Measurements from ENCODE around the gene PEAK1. TPM values are rescaled to one million over a fixed set of nuclear protein-coding genes. Genes with fewer than 3 reads are reported as not detected.

The PEAK1 gene
- total RNA-seq, 1 donor from 2014 or later: 32.3 TPM

- Mint-ChIP-seq H3K9me3 (ENCODE audit: low read depth) (no peaks in the 10 kb centered on the region), H3K4me3 (ENCODE audit: low read depth) (no peak overlapping the region), H3K4me1 (ENCODE audit: low read depth) (no peaks in the 10 kb centered on the region), H3K27ac (no peak overlapping the region), H3K36me3 (ENCODE audit: insufficient read depth) (peaks cover 3% of the 10 kb centered on the region), H3K27me3 (no peaks in the 10 kb centered on the region)
- DNase-seq (ENCODE audit: low spot score, unreplicated experiment): no peak
- TF ChIP-seq CTCF (IDR thresholded peaks at IDR 0.05; ENCODE audit: unreplicated experiment): no peak
Observed at GRCh38 chr15:77112838-77113504, 306.9 kb downstream of the PEAK1 start.

GRCh38 chr15:77111789-77112188 lies 308.1 kb downstream of the PEAK1 start:
- Mint-ChIP-seq H3K27ac (no peak overlapping the region), H3K4me1 (ENCODE audit: low read depth) (peaks cover 2% of the 10 kb centered on the region)

GRCh38 chr15:77107531-77108355 lies 312.2 kb downstream of the PEAK1 start:
- H3K4me3 Mint-ChIP-seq (ENCODE audit: low read depth): no peak overlapping the region
- no peaks in the 10 kb centered on the region for H3K27me3 Mint-ChIP-seq
- TF ChIP-seq CTCF (IDR thresholded peaks at IDR 0.05; ENCODE audit: unreplicated experiment): peak; percentile 73
- H3K4me1 Mint-ChIP-seq (ENCODE audit: low read depth): peaks cover 3% of the 10 kb centered on the region
- peak; percentile 34 for DNase-seq (ENCODE audit: low spot score, unreplicated experiment)
- no peaks in the 10 kb centered on the region for H3K36me3 Mint-ChIP-seq (ENCODE audit: insufficient read depth)
- no peaks in the 10 kb centered on the region for H3K9me3 Mint-ChIP-seq (ENCODE audit: low read depth)
- H3K27ac Mint-ChIP-seq: peak overlapping the region; percentile 15

More at GRCh38 chr15:77111789-77112188, 308.1 kb downstream of the PEAK1 start:
- DNase-seq (ENCODE audit: low spot score, unreplicated experiment): no peak
- Mint-ChIP-seq H3K27me3 (no peaks in the 10 kb centered on the region), H3K36me3 (ENCODE audit: insufficient read depth) (peaks cover 3% of the 10 kb centered on the region), H3K4me3 (ENCODE audit: low read depth) (no peak overlapping the region), H3K9me3 (ENCODE audit: low read depth) (no peaks in the 10 kb centered on the region)
- no peak for TF ChIP-seq CTCF (IDR thresholded peaks at IDR 0.05; ENCODE audit: unreplicated experiment)

GRCh38 chr15:77107068-77107467 lies 312.8 kb downstream of the PEAK1 start:
- H3K27me3 Mint-ChIP-seq: no peaks in the 10 kb centered on the region
- H3K4me1 Mint-ChIP-seq (ENCODE audit: low read depth): peaks cover 10% of the 10 kb centered on the region
- no peak for DNase-seq (ENCODE audit: low spot score, unreplicated experiment)
- H3K9me3 Mint-ChIP-seq (ENCODE audit: low read depth): no peaks in the 10 kb centered on the region
- no peak overlapping the region for H3K27ac Mint-ChIP-seq
- no peak overlapping the region for H3K4me3 Mint-ChIP-seq (ENCODE audit: low read depth)
- no peak for TF ChIP-seq CTCF (IDR thresholded peaks at IDR 0.05; ENCODE audit: unreplicated experiment)
- no peaks in the 10 kb centered on the region for H3K36me3 Mint-ChIP-seq (ENCODE audit: insufficient read depth)

GRCh38 chr15:77104155-77104554 lies 315.7 kb downstream of the PEAK1 start:
- Mint-ChIP-seq H3K36me3 (ENCODE audit: insufficient read depth) (no peaks in the 10 kb centered on the region), H3K4me1 (ENCODE audit: low read depth) (peaks cover 19% of the 10 kb centered on the region), H3K27me3 (peaks cover 7% of the 10 kb centered on the region), H3K4me3 (ENCODE audit: low read depth) (no peak overlapping the region), H3K9me3 (ENCODE audit: low read depth) (no peaks in the 10 kb centered on the region), H3K27ac (no peak overlapping the region)
- TF ChIP-seq CTCF (IDR thresholded peaks at IDR 0.05; ENCODE audit: unreplicated experiment): no peak
- DNase-seq (ENCODE audit: low spot score, unreplicated experiment): no peak

All from progenitor cell of endocrine pancreas (in vitro differentiated cells).